Kidney (tissue), 14 donors: Measurements from ENCODE around the gene KCP. TPM values are rescaled to one million over a fixed set of nuclear protein-coding genes. Genes with fewer than 3 reads are reported as not detected.
A peak's percentile ranks its signal among the peaks of the same experiment; 100 is the strongest.

Experiments used
- DNase-seq, 5 donors: peaks; one replicate each; pipeline ENCODE4 v3.0.0-alpha.2; 2013 to 2020
- FAIRE-seq: peaks from 2 replicates; lab custom pipeline; 2012; peaks lifted over from hg19 to GRCh38; lab: Jason Lieb, UNC
- H3K27ac ChIP-seq, 2 donors: one replicate each; pipeline ENCODE4 v1.7.0; 2013; ENCODE audit warnings: low read depth in 2 of 2, low read length in 2 of 2, inconsistent platforms in 1 of 2
- H3K27me3 ChIP-seq: one replicate; pipeline ENCODE4 v1.7.1; 2013; ENCODE audit warnings: low read length, inconsistent platforms; ENCODE audit not compliant: control insufficient read depth, insufficient read depth
- H3K36me3 ChIP-seq, 3 donors: one replicate each; pipeline versions ENCODE4 v1.7.0 to v1.7.1; 2013; ENCODE audit warnings: low read length in 3 of 3, control low read depth in 1 of 3, inconsistent platforms in 1 of 3; ENCODE audit not compliant: insufficient read depth in 3 of 3, control insufficient read depth in 2 of 3
- H3K4me1 ChIP-seq, 3 donors: one replicate each; pipeline versions ENCODE4 v1.7.0 to v1.7.1; 2013; ENCODE audit warnings: low read length in 3 of 3, inconsistent platforms in 1 of 3, low read depth in 1 of 3; ENCODE audit not compliant: control insufficient read depth in 2 of 3, insufficient read depth in 2 of 3
- H3K4me3 ChIP-seq, 3 donors: one replicate each; pipeline versions ENCODE4 v1.7.0 to v1.8.1; 2013; ENCODE audit warnings: low read length in 3 of 3, control low read depth in 1 of 3, inconsistent platforms in 1 of 3
- H3K9ac ChIP-seq, 3 donors: one replicate each; pipeline versions ENCODE4 v1.7.0 to v1.7.1; 2013; ENCODE audit warnings: low read length in 3 of 3, control low read depth in 1 of 3, inconsistent platforms in 1 of 3
- H3K9me3 ChIP-seq, 3 donors: one replicate each; pipeline versions ENCODE4 v1.7.0 to v1.7.1; 2013; ENCODE audit warnings: low read length in 3 of 3, control low read depth in 1 of 3, inconsistent platforms in 1 of 3; ENCODE audit not compliant: control insufficient read depth in 2 of 3, insufficient read depth in 1 of 3
- CTCF ChIP-seq: IDR thresholded peaks from 3 replicates; pipeline ENCODE4 v1.5.1; 2012; ENCODE audit warnings: mild to moderate bottlenecking, moderate library complexity, borderline replicate concordance; ENCODE audit not compliant: insufficient read depth; ENCODE audit errors: extremely low read depth
- intact Hi-C: fragments of 100-400 bp; cut with DNase I; formaldehyde crosslinking; loops from one replicate; pipeline ENCODE4 v1.11.1; 2022
- polyA plus RNA-seq: library from polyadenylated mRNA; stranded (reverse); fragments of 350-450 nt; fragmentation: Illumina TruSeq; extraction: RNeasy Lipid Tissue Mini Kit (QIAGEN cat#74804); gene quantifications from one replicate; pipeline ENCODE4 v1.2.3, GENCODE V29; 2014; ENCODE audit warnings: low read depth, low replicate concordance; ENCODE audit not compliant: insufficient read depth
- total RNA-seq: library from RNA; stranded (reverse); fragmentation: NEBNext Ultra II Directional; extraction: Animal tissue kit (Norgen Biotek cat#: 25700); gene quantifications from one replicate; pipeline ENCODE4 v1.2.1, GENCODE V29; 2021
- donor health status: control.
- donor health status: control.
- donor health status: control.
- donor health status: control.
- donor health status: control.
- donor health status: DM: yes; HTN: yes; CAD: no.
- donor health status: Normal renal cell carcinoma (clear cell type).

The KCP gene
- total and polyA plus RNA-seq, 2 donors from 2014 or later, result 7.7 to 44.6 TPM

DNA sequence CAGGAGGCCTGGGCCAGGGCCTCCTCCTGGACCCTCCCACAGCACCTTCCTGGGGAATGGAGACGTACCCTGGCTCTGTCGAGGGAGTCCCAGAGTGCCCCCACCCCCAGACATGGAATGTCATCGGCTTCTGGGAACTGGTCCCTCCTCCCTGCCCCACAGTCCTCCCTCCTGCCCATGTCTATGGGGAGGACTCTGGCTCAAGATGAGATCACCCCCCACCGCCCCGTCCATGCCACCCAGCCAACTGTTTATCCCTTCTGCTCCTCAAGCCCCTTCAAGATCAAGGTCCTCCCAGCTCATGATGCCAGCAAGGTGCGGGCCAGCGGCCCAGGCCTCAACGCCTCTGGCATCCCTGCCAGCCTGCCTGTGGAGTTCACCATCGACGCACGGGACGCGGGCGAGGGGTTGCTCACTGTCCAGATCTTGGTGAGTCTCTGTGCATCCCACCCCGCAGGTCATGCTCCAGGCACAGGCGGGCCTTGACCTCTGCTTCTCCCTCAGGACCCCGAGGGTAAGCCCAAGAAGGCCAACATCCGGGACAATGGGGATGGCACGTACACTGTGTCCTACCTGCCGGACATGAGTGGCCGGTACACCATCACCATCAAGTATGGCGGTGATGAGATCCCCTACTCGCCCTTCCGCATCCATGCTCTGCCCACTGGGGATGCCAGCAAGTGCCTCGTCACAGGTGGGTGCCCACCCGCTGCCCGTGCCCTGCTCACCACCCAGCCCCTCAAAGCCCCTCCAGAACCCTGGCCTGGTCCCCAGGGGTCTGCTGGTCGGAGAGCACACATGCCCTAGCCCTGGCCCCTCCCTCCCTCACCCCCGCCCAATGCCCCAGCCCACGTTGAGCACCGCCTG is 62.0 kb downstream of the KCP start:
- Histone ChIP-seq H3K9me3 (no peaks in the 10 kb centered on the region), H3K36me3 (no peaks in the 10 kb centered on the region), H3K4me1 (peaks cover 0 to 5% (median 0%) of the 10 kb centered on the region in 3 donors), H3K4me3 (no peak overlapping the region), H3K9ac (no peak overlapping the region), H3K27me3 (no peaks in the 10 kb centered on the region), H3K27ac (no peak overlapping the region)
- TF ChIP-seq CTCF, result no peak
- intact Hi-C loops, result no loop called here
- no peak for FAIRE-seq
- peak in 1 of 5 donors; percentile 52 for DNase-seq

- intact Hi-C loops, result no loop called here
Measured at GRCh38 chr7:128847721-128848211, 62.7 kb downstream of the KCP start.

GRCh38 chr7:128846781-128847444 is 63.6 kb downstream of the KCP start:
- H3K4me1 ChIP-seq, result peaks cover 0 to 5% (median 0%) of the 10 kb centered on the region in 3 donors
- no peaks in the 10 kb centered on the region for H3K27me3 ChIP-seq
- no peak overlapping the region for H3K4me3 ChIP-seq
- no peak for FAIRE-seq
- intact Hi-C loops, result no loop called here
- DNase-seq, result peak in 1 of 5 donors; percentile 51
- no peak for TF ChIP-seq CTCF
- no peaks in the 10 kb centered on the region for H3K9me3 ChIP-seq
- no peaks in the 10 kb centered on the region for H3K36me3 ChIP-seq
- no peak overlapping the region for H3K9ac ChIP-seq
- H3K27ac ChIP-seq, result no peak overlapping the region

More at GRCh38 chr7:128847721-128848211, 62.7 kb downstream of the KCP start:
- H3K4me1 ChIP-seq, result peaks cover 0 to 5% (median 0%) of the 10 kb centered on the region in 3 donors
- no peak for FAIRE-seq
- TF ChIP-seq CTCF, result no peak
- H3K9ac ChIP-seq, result no peak overlapping the region
- no peak overlapping the region for H3K4me3 ChIP-seq
- DNase-seq, result peak in 1 of 5 donors; percentile 70
- H3K36me3 ChIP-seq, result no peaks in the 10 kb centered on the region
- no peak overlapping the region for H3K27ac ChIP-seq
- H3K9me3 ChIP-seq, result no peaks in the 10 kb centered on the region
- no peaks in the 10 kb centered on the region for H3K27me3 ChIP-seq
